HL-60/S4 treated with phorbol 12-myristate 13-acetate at 8.2 ng/mL for 4 days and 3 days (cell line): ENCODE data around the gene ARSI.

ENCODE experiments used
- in situ Hi-C: fragments of 300-500 bp; cut with MboI; formaldehyde crosslinking; loops from 2 replicates; pipeline ENCODE4 v1.15.0; 2022; ENCODE audit warnings: low sequenced_read_pairs

Gene ARSI

GRCh38 chr5:150309101-150309885 lies 6.6 kb upstream of the ARSI start:
- in situ Hi-C loops, result no loop called here

GRCh38 chr5:150307617-150308426 lies 5.1 kb upstream of the ARSI start:
- in situ Hi-C loops, result no loop called here

GRCh38 chr5:150306775-150307174 lies 4.1 kb upstream of the ARSI start:
- in situ Hi-C loops, result no loop called here

GRCh38 chr5:150305557-150305956 lies 2.9 kb upstream of the ARSI start:
- in situ Hi-C loops, result no loop called here

- in situ Hi-C loops, result no loop called here
Observed at GRCh38 chr5:150305095-150305494, 2.4 kb upstream of the ARSI start.

- in situ Hi-C loops, result no loop called here
Observed at GRCh38 chr5:150304481-150305081, 1.9 kb upstream of the ARSI start.

- in situ Hi-C loops, result no loop called here
Observed at GRCh38 chr5:150303660-150304386, 1.1 kb upstream of the ARSI start.

GRCh38 chr5:150303070-150303615 lies 438 bp upstream of the ARSI start:
- in situ Hi-C loops, result no loop called here

- in situ Hi-C loops, result no loop called here
Observed at GRCh38 chr5:150301901-150302300, 804 bp downstream of the ARSI start.

GRCh38 chr5:150301170-150301505 lies 1.6 kb downstream of the ARSI start:
- in situ Hi-C loops, result no loop called here

GRCh38 chr5:150300496-150301169 lies 2.1 kb downstream of the ARSI start:
- in situ Hi-C loops, result no loop called here

- in situ Hi-C loops, result no loop called here
Observed at GRCh38 chr5:150299571-150300327, 3.0 kb downstream of the ARSI start.

- in situ Hi-C loops, result no loop called here
Observed at GRCh38 chr5:150298701-150299451, 3.8 kb downstream of the ARSI start.

GRCh38 chr5:150297934-150298595 lies 4.6 kb downstream of the ARSI start:
- in situ Hi-C loops, result no loop called here

- in situ Hi-C loops, result no loop called here
Observed at GRCh38 chr5:150297236-150297890, 5.3 kb downstream of the ARSI start.

GRCh38 chr5:150296496-150296895 lies 6.2 kb downstream of the ARSI start:
- in situ Hi-C loops, result no loop called here

GRCh38 chr5:150295741-150296486 lies 6.8 kb downstream of the ARSI start:
- in situ Hi-C loops, result no loop called here
